ENCODE measurements around the gene EXOSC3. TPM values are rescaled to one million over a fixed set of nuclear protein-coding genes. Genes with fewer than 3 reads are reported as not detected.

The EXOSC3 gene
- total RNA-seq, 1 donor from 2014 or later, result 69.9 TPM

- Mint-ChIP-seq H3K36me3 (ENCODE audit: low read depth) (no peaks in the 10 kb centered on the region), H3K27me3 (no peaks in the 10 kb centered on the region), H3K4me1 (no peaks in the 10 kb centered on the region), H3K9me3 (no peaks in the 10 kb centered on the region), H3K4me3 (no peak overlapping the region), H3K27ac (no peak overlapping the region)
- TF ChIP-seq CTCF (IDR thresholded peaks at IDR 0.05), result no peak
- no peak for DNase-seq
- CTCF ChIA-PET, result no interaction called here
- intact Hi-C loops (cut with micrococcal nuclease), result loop anchor here (2.0 kb wide), 3 partner anchors 164 to 414 kb away; no protein-coding TSS in a partner anchor
- POLR2A ChIA-PET, result no interaction called here
- ATAC-seq (ENCODE audit: low read depth), result no peak
Observed at GRCh38 chr9:37746448-37747270, 38.2 kb downstream of the EXOSC3 start.

DNA sequence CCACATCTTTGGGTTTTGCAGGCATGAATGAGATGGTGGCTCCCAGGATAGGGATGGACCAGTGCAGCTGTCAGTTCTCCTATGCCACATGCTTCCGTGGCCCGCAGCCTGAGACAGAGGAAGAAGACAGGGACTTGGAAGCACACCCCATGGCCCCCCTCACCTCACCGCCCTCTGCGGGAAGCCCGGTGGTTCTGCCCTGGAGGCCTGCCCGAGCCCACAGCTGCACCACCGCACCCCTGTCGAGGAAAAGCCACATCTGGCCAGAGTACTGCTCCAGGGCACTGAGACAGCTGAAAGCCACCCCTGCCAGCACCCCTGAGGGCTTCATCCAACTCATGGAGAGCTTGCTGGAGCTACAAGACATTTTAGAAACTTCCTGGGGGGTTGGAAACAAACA, 38.9 kb downstream of the EXOSC3 start:
- Mint-ChIP-seq H3K9me3 (no peaks in the 10 kb centered on the region), H3K4me1 (no peaks in the 10 kb centered on the region), H3K27me3 (no peaks in the 10 kb centered on the region), H3K36me3 (ENCODE audit: low read depth) (no peaks in the 10 kb centered on the region), H3K4me3 (no peak overlapping the region), H3K27ac (no peak overlapping the region)
- intact Hi-C loops (cut with micrococcal nuclease), result loop anchor here (2.0 kb wide), 3 partner anchors 163 to 415 kb away; no protein-coding TSS in a partner anchor
- ChIA-PET POLR2A (no interaction called here), CTCF (no interaction called here)
- TF ChIP-seq CTCF (IDR thresholded peaks at IDR 0.05), result no peak
- ATAC-seq (ENCODE audit: low read depth) (no peak), DNase-seq (no peak)

DNA sequence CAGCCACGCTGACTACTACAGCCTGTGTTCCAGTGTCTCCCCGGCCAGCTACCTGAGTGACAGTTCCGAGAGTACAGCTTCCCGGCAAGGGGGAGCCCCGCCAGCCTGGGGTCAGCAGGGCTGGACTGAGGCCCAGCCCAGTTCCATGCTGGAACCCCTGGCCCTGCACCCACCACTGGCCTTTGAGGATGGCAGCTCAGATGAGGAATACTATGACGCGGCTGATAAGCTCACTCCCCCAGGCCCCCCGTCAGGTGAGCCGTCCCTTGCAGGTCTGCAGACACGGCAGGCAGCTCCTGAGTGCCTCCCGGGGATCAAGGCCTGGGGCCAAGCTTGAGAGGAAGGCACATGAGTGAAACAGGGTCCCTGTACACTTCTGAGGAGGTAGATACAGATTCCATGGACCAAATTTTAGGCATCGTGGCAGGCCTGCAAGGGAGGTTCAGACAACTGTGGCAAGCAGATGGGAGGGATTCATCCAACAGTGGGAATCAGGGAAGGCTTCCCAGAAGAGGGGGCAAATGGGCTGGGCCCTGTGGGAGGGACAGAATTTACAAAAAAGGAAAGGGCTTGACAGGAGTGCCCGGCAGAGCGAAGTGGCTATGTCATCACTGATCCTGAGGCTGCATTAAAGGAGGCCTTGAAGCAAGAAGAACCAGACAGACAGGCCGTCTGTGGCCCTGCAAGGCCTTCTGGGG, 44.1 kb downstream of the EXOSC3 start:
- Mint-ChIP-seq H3K4me1 (no peaks in the 10 kb centered on the region), H3K9me3 (no peaks in the 10 kb centered on the region), H3K27me3 (peaks cover 5% of the 10 kb centered on the region), H3K36me3 (ENCODE audit: low read depth) (no peaks in the 10 kb centered on the region), H3K27ac (no peak overlapping the region), H3K4me3 (no peak overlapping the region)
- POLR2A ChIA-PET, result no interaction called here
- DNase-seq (no peak), ATAC-seq (ENCODE audit: low read depth) (no peak)
- no peak for TF ChIP-seq CTCF (IDR thresholded peaks at IDR 0.05)
- intact Hi-C loops (cut with micrococcal nuclease), result no loop called here
- CTCF ChIA-PET, result no interaction called here

- POLR2A ChIA-PET, result no interaction called here
- intact Hi-C loops (cut with micrococcal nuclease), result no loop called here
- H3K4me1 Mint-ChIP-seq, result no peaks in the 10 kb centered on the region
Observed at GRCh38 chr9:37740128-37740527, 44.7 kb downstream of the EXOSC3 start.

More at GRCh38 chr9:37740128-37740527, 44.7 kb downstream of the EXOSC3 start:
- Mint-ChIP-seq H3K4me3 (no peak overlapping the region), H3K27me3 (peaks cover 7% of the 10 kb centered on the region), H3K27ac (no peak overlapping the region), H3K9me3 (no peaks in the 10 kb centered on the region), H3K36me3 (ENCODE audit: low read depth) (no peaks in the 10 kb centered on the region)
- no peak for DNase-seq
- CTCF ChIA-PET, result no interaction called here
- TF ChIP-seq CTCF (IDR thresholded peaks at IDR 0.05), result no peak
- ATAC-seq (ENCODE audit: low read depth), result no peak
